ENCODE measurements around the gene SNTG2. TPM values are rescaled to one million over a fixed set of nuclear protein-coding genes. Genes with fewer than 3 reads are reported as not detected.
"Not testable (repeated sequence)": the region's sequence is repeated elsewhere in the genome, so short reads cannot be mapped to it uniquely, and the experiment has no call there.

SNTG2 gene
- under 1 TPM; 0.25 to 0.57 TPM for total RNA-seq

- H3K27me3 Mint-ChIP-seq, result peaks cover 40% of the 10 kb centered on the region
- H3K36me3 Mint-ChIP-seq (ENCODE audit: low read depth), result no peaks in the 10 kb centered on the region
- intact Hi-C loops (cut with DNase I, micrococcal nuclease), result loop anchor here in 1 of 2 experiments (5.0 kb wide), 1 partner anchor 192 kb away; no protein-coding TSS in a partner anchor
- POLR2A ChIA-PET, result no interaction called here
- peak within 1 kb of the TSS; percentile 66 for H3K4me3 Mint-ChIP-seq
- no peaks in the 10 kb centered on the region for H3K9me3 Mint-ChIP-seq (ENCODE audit: low read depth)
- peaks cover 23% of the 10 kb centered on the region for H3K4me1 Mint-ChIP-seq
- peak; percentile 50 for ATAC-seq
- CTCF ChIA-PET, result no interaction called here
- no peak within 1 kb of the TSS for H3K27ac Mint-ChIP-seq
- peak; percentile 71 for DNase-seq
These were observed at the start of gene SNTG2 for GRCh38 chr2:950080-950966. Gene SNTG2 (plus strand): TSS chr2:950849. CDS start chr2:950997, 148 bp downstream.

DNA sequence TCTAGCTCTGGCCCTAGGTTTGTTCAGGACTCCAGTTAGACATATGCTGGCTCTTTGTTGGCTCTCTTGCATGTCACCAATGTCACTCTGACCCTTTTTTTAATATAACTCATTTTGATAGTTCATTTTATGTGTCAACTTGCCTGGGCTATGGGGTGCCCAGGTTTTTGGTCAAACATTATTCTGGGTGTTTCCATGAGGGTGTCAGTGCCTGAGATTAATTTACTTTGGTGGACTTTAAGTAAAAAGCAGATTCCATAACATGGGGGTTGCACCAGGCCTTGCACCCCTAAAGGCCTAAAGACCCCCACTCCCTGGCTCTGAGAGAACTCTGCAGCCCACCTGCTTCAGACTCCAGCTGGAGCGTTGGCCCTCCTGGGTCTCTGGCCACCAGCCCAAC is 48.1 kb upstream of the SNTG2 start:
- peaks cover 4% of the 10 kb centered on the region for H3K9me3 Mint-ChIP-seq (ENCODE audit: low read depth)
- peaks cover 13% of the 10 kb centered on the region for H3K27me3 Mint-ChIP-seq
- no peak for DNase-seq
- ChIA-PET POLR2A (no interaction called here), CTCF (interaction anchor here (0.6 to 1.1 kb wide), 2 partner anchors 187 to 644 kb away, joined by 3 read pairs; no protein-coding TSS in a partner anchor)
- H3K4me3 Mint-ChIP-seq, result no peak overlapping the region
- no peak for ATAC-seq
- no peaks in the 10 kb centered on the region for H3K36me3 Mint-ChIP-seq (ENCODE audit: low read depth)
- H3K4me1 Mint-ChIP-seq, result no peaks in the 10 kb centered on the region
- no peak overlapping the region for H3K27ac Mint-ChIP-seq
- intact Hi-C loops (cut with DNase I, micrococcal nuclease), result no loop called here

- Mint-ChIP-seq H3K36me3 (ENCODE audit: low read depth) (no peaks in the 10 kb centered on the region), H3K4me3 (no peak overlapping the region), H3K4me1 (no peaks in the 10 kb centered on the region), H3K27ac (no peak overlapping the region), H3K27me3 (peaks cover 13% of the 10 kb centered on the region), H3K9me3 (ENCODE audit: low read depth) (peaks cover 3% of the 10 kb centered on the region)
- DNase-seq, result no peak
- CTCF ChIA-PET, result interaction anchor here (0.6 kb wide), 1 partner anchor 643 kb away, joined by 3 read pairs; no protein-coding TSS in a partner anchor
- ATAC-seq, result no peak
- POLR2A ChIA-PET, result no interaction called here
- intact Hi-C loops (cut with DNase I, micrococcal nuclease), result no loop called here
These were observed 47.3 kb upstream of the SNTG2 start for GRCh38 chr2:903223-903900.

DNA sequence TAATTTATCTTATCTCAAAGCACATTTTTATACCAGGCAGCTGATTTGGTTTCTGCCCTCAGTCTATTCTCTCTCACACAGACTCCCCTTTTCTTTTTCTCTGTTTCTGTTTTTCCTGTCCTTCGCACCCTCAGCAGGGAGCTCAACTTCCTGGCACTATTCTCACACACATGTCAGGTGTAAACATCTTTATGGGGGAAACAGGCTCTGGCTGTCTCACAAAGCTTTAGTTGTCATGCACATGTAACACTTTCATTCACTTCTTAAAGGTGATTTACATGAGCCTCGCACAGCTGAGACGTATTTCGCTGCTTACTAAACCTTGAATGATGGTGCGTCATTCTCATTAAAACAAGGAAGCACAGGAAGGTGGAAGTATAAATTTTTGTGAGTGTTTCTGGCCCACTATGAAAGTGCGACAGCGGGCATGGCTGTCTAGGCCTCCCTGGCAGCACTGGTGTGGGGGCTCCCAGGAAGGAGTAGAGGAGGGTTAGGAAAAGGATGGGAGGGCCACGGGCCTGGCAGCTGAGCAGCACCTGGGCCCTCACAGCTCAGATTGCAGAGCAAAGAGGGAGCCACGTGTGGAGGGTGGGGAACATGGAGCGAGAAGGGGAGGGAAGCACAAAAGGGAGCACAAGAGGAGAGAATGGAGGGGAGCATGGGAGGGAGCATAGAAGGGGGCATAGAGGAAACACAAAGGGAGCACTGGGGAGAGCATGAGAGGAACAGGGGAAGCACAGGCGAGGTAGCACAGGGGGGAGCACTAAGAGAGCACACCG is 46.2 kb upstream of the SNTG2 start:
- Mint-ChIP-seq H3K36me3 (ENCODE audit: low read depth) (no peaks in the 10 kb centered on the region), H3K4me1 (no peaks in the 10 kb centered on the region), H3K27me3 (peaks cover 13% of the 10 kb centered on the region), H3K9me3 (ENCODE audit: low read depth) (peaks cover 3% of the 10 kb centered on the region), H3K27ac (no peak overlapping the region), H3K4me3 (no peak overlapping the region)
- no peak for ATAC-seq
- DNase-seq, result no peak
- ChIA-PET POLR2A (no interaction called here), CTCF (no interaction called here)
- intact Hi-C loops (cut with DNase I, micrococcal nuclease), result no loop called here

- Mint-ChIP-seq H3K4me3 (no peak overlapping the region), H3K4me1 (no peaks in the 10 kb centered on the region), H3K27me3 (peaks cover 13% of the 10 kb centered on the region), H3K36me3 (ENCODE audit: low read depth) (no peaks in the 10 kb centered on the region), H3K9me3 (ENCODE audit: low read depth) (no peaks in the 10 kb centered on the region), H3K27ac (no peak overlapping the region)
- no peak for DNase-seq
- ATAC-seq, result no peak
- CTCF ChIA-PET, result no interaction called here
- POLR2A ChIA-PET, result no interaction called here
- intact Hi-C loops (cut with DNase I, micrococcal nuclease), result no loop called here
These were observed 45.4 kb upstream of the SNTG2 start for GRCh38 chr2:905091-905832.

- intact Hi-C loops (cut with DNase I, micrococcal nuclease), result no loop called here
- Mint-ChIP-seq H3K27ac (no peak overlapping the region), H3K36me3 (ENCODE audit: low read depth) (no peaks in the 10 kb centered on the region), H3K4me1 (no peaks in the 10 kb centered on the region), H3K27me3 (peaks cover 13% of the 10 kb centered on the region), H3K4me3 (no peak overlapping the region), H3K9me3 (ENCODE audit: low read depth) (no peaks in the 10 kb centered on the region)
- CTCF ChIA-PET, result no interaction called here
- POLR2A ChIA-PET, result no interaction called here
- ATAC-seq (no peak), DNase-seq (no peak)
These were observed 44.9 kb upstream of the SNTG2 start for GRCh38 chr2:905833-906140.

- DNase-seq (no peak), ATAC-seq (no peak)
- Mint-ChIP-seq H3K27me3 (peaks cover 13% of the 10 kb centered on the region), H3K4me1 (no peaks in the 10 kb centered on the region), H3K9me3 (ENCODE audit: low read depth) (no peaks in the 10 kb centered on the region), H3K36me3 (ENCODE audit: low read depth) (no peaks in the 10 kb centered on the region), H3K27ac (no peak overlapping the region), H3K4me3 (no peak overlapping the region)
- CTCF ChIA-PET, result no interaction called here
- POLR2A ChIA-PET, result no interaction called here
- intact Hi-C loops (cut with DNase I, micrococcal nuclease), result no loop called here
These were observed 42.9 kb upstream of the SNTG2 start for GRCh38 chr2:907706-908105.

DNA sequence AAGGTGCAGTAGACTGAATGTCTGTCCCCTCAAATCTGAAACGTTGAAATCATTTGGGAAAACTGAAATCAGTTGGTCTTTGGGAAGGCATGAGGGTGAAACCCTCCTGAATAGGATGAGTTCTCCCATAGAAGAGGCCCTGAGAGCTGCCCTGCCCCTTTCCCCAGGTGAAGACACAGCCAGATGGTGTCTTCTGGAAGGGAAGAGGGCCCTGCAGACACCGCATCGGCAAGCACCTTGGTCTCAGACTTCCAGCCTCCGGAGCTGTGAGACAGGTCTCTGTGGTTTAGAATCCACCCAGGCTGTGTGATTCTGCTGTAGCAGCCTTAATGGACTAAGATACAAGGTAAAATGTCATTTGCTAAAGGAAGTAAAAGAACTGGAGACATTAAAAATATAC is 42.1 kb upstream of the SNTG2 start:
- Mint-ChIP-seq H3K27ac (no peak overlapping the region), H3K27me3 (peaks cover 9% of the 10 kb centered on the region)

GRCh38 chr2:909764-910379 is 40.8 kb upstream of the SNTG2 start:
- ATAC-seq; DNase-seq; intact Hi-C loops (cut with DNase I, micrococcal nuclease); H3K4me3 Mint-ChIP-seq; H3K9me3 Mint-ChIP-seq (ENCODE audit: low read depth); H3K27me3 Mint-ChIP-seq; H3K27ac Mint-ChIP-seq; H3K36me3 Mint-ChIP-seq (ENCODE audit: low read depth); POLR2A ChIA-PET; CTCF ChIA-PET; H3K4me1 Mint-ChIP-seq: not testable (repeated sequence)

More for the DNA sequence above, 42.1 kb upstream of the SNTG2 start:
- ATAC-seq (no peak), DNase-seq (no peak)
- ChIA-PET CTCF (no interaction called here), POLR2A (no interaction called here)
- intact Hi-C loops (cut with DNase I, micrococcal nuclease), result no loop called here
- Mint-ChIP-seq H3K9me3 (ENCODE audit: low read depth) (no peaks in the 10 kb centered on the region), H3K4me3 (no peak overlapping the region), H3K36me3 (ENCODE audit: low read depth) (no peaks in the 10 kb centered on the region), H3K4me1 (no peaks in the 10 kb centered on the region)

DNA sequence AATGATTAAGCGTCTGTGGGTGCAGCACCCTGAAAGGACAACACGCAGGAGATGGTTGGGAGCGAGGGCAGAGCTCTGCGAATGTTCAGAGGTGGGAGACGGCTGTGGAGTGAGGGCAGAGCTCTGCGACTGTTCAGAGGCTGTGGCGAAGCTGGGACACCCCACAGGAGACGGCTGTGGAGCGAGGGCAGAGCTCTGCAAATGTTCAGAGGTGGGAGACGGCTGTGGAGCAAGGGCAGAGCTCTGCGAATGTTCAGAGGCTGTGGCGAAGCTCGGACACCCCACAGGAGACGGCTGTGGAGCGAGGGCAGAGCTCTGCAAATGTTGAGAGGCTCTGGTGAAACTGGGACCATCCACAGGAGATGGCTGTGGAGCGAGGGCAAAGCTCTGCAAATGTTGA is 40.0 kb upstream of the SNTG2 start:
- CTCF ChIA-PET, result no interaction called here

GRCh38 chr2:915979-916378 is 34.7 kb upstream of the SNTG2 start:
- Mint-ChIP-seq H3K4me1 (no peaks in the 10 kb centered on the region), H3K27ac (no peak overlapping the region), H3K36me3 (ENCODE audit: low read depth) (no peaks in the 10 kb centered on the region), H3K9me3 (ENCODE audit: low read depth) (no peaks in the 10 kb centered on the region), H3K4me3 (no peak overlapping the region), H3K27me3 (peaks cover 4% of the 10 kb centered on the region)
- ATAC-seq (no peak), DNase-seq (no peak)
- intact Hi-C loops (cut with DNase I, micrococcal nuclease), result no loop called here
- ChIA-PET CTCF (no interaction called here), POLR2A (no interaction called here)

More for the DNA sequence above, 40.0 kb upstream of the SNTG2 start:
- H3K4me1 Mint-ChIP-seq, result no peaks in the 10 kb centered on the region
- H3K9me3 Mint-ChIP-seq (ENCODE audit: low read depth), result no peaks in the 10 kb centered on the region
- ATAC-seq (no peak), DNase-seq (no peak)
- H3K4me3 Mint-ChIP-seq, result no peak overlapping the region
- no peak overlapping the region for H3K27ac Mint-ChIP-seq
- no peaks in the 10 kb centered on the region for H3K36me3 Mint-ChIP-seq (ENCODE audit: low read depth)
- H3K27me3 Mint-ChIP-seq, result peaks cover 3% of the 10 kb centered on the region
- intact Hi-C loops (cut with DNase I, micrococcal nuclease), result no loop called here
- POLR2A ChIA-PET, result no interaction called here

Data from activated CD4-positive, alpha-beta T cell treated with anti-CD3 and anti-CD28 coated beads for 36 hours (primary cell).